GM12874 (cell line): ENCODE data around the gene LPO.

Source experiments
- CTCF ChIP-seq: IDR thresholded peaks from 2 replicates; pipeline ENCODE4 v1.5.1; 2011; ENCODE audit warnings: low read depth, mild to moderate bottlenecking, control low read depth, low read length, moderate library complexity; ENCODE audit not compliant: insufficient read depth

The LPO gene

GRCh38 chr17:58281511-58282011, 43.2 kb downstream of the LPO start:
- TF ChIP-seq CTCF, result no peak

- TF ChIP-seq CTCF, result no peak
Observed at GRCh38 chr17:58282442-58282841, 44.1 kb downstream of the LPO start.

GRCh38 chr17:58283674-58284612, 45.6 kb downstream of the LPO start:
- TF ChIP-seq CTCF, result no peak

GRCh38 chr17:58284613-58285421, 46.4 kb downstream of the LPO start:
- TF ChIP-seq CTCF, result no peak

GRCh38 chr17:58285422-58285810, 47.0 kb downstream of the LPO start:
- no peak for TF ChIP-seq CTCF

GRCh38 chr17:58289869-58290268, 51.5 kb downstream of the LPO start:
- TF ChIP-seq CTCF, result no peak

GRCh38 chr17:58291246-58291645, 52.9 kb downstream of the LPO start:
- no peak for TF ChIP-seq CTCF
